Airway epithelial cell (primary cell): Measurements from ENCODE around the gene AGTR2. TPM values are rescaled to one million over a fixed set of nuclear protein-coding genes. Genes with fewer than 3 reads are reported as not detected.

Experiments used
- total RNA-seq: library from RNA; depleted of rRNA; stranded (reverse); fragments of >200 nt; gene quantifications from 2 replicates; pipeline ENCODE4 v1.2.3, GENCODE V29; 2015

AGTR2 gene, protein sequence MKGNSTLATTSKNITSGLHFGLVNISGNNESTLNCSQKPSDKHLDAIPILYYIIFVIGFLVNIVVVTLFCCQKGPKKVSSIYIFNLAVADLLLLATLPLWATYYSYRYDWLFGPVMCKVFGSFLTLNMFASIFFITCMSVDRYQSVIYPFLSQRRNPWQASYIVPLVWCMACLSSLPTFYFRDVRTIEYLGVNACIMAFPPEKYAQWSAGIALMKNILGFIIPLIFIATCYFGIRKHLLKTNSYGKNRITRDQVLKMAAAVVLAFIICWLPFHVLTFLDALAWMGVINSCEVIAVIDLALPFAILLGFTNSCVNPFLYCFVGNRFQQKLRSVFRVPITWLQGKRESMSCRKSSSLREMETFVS
- total RNA-seq, result not detected in 2 replicates

GRCh38 chrX:116170511-116170910, at the start of gene AGTR2:
Gene AGTR2, plus strand, starts transcription at chrX:116170744. Its CDS starts 1,537 bp downstream, at chrX:116172281.

